Measurements from ENCODE around the gene TNNI3K. TPM values are rescaled to one million over a fixed set of nuclear protein-coding genes. Genes with fewer than 3 reads are reported as not detected.

TNNI3K gene
- total RNA-seq, 4 donors from 2014 or later, result 0.73 to 2.0 TPM; not detected in 2

- Histone ChIP-seq H3K4me1 (no peaks in the 10 kb centered on the region), H3K27me3 (no peaks in the 10 kb centered on the region), H3K9me3 (no peaks in the 10 kb centered on the region), H3K36me3 (no peaks in the 10 kb centered on the region), H3K4me3 (replicated peaks in 1 of 3) (no peak overlapping the region), H3K27ac (no peak overlapping the region)
- DNase-seq, result no peak
- TF ChIP-seq POLR2A (IDR thresholded peaks at IDR 0.05), result no peak
- no peak for TF ChIP-seq CTCF (IDR thresholded peaks at IDR 0.05)
- intact Hi-C loops (cut with DNase I), result no loop called here
Observed at GRCh38 chr1:74419611-74420010, 184.4 kb downstream of the TNNI3K start.

- TF ChIP-seq CTCF (IDR thresholded peaks at IDR 0.05) (no peak), POLR2A (IDR thresholded peaks at IDR 0.05) (no peak)
- Histone ChIP-seq H3K27me3 (no peaks in the 10 kb centered on the region), H3K4me1 (no peaks in the 10 kb centered on the region), H3K27ac (no peak overlapping the region), H3K36me3 (no peaks in the 10 kb centered on the region), H3K4me3 (replicated peaks in 1 of 3) (no peak overlapping the region), H3K9me3 (no peaks in the 10 kb centered on the region)
- intact Hi-C loops (cut with DNase I), result no loop called here
- WGBS, 2 donors, result 72 to 77% methylated on average over 2 of the region's 2 CpGs
- DNase-seq, result no peak
Observed at GRCh38 chr1:74420467-74420866, 185.3 kb downstream of the TNNI3K start.

- Histone ChIP-seq H3K9me3 (no peaks in the 10 kb centered on the region), H3K4me3 (replicated peaks in 1 of 3) (no peak overlapping the region), H3K36me3 (no peaks in the 10 kb centered on the region), H3K27ac (no peak overlapping the region), H3K27me3 (no peaks in the 10 kb centered on the region), H3K4me1 (peaks cover 0 to 4% of the 10 kb centered on the region in 2 donors)
- DNase-seq, result no peak
- intact Hi-C loops (cut with DNase I), result no loop called here
- TF ChIP-seq POLR2A (IDR thresholded peaks at IDR 0.05), result no peak
- no peak for TF ChIP-seq CTCF (IDR thresholded peaks at IDR 0.05)
- 88 to 89% methylated on average over 4 of the region's 4 CpGs for WGBS, 2 donors
Observed at GRCh38 chr1:74422421-74423292, 187.5 kb downstream of the TNNI3K start.

GRCh38 chr1:74423471-74423870, 188.3 kb downstream of the TNNI3K start:
- TF ChIP-seq CTCF (IDR thresholded peaks at IDR 0.05) (no peak), POLR2A (IDR thresholded peaks at IDR 0.05) (no peak)
- no peaks in the 10 kb centered on the region for H3K27me3 ChIP-seq
- H3K36me3 ChIP-seq, result no peaks in the 10 kb centered on the region
- DNase-seq, result no peak
- no peaks in the 10 kb centered on the region for H3K9me3 ChIP-seq
- WGBS, 2 donors, result 96 to 97% methylated on average over 2 of the region's 2 CpGs
- peaks cover 0 to 4% of the 10 kb centered on the region in 2 donors for H3K4me1 ChIP-seq
- no peak overlapping the region for H3K27ac ChIP-seq
- no peak overlapping the region for H3K4me3 ChIP-seq (replicated peaks in 1 of 3)
- intact Hi-C loops (cut with DNase I), result no loop called here

- Histone ChIP-seq H3K4me3 (replicated peaks in 1 of 3) (no peak overlapping the region), H3K27ac (no peak overlapping the region), H3K9me3 (no peaks in the 10 kb centered on the region), H3K36me3 (no peaks in the 10 kb centered on the region), H3K4me1 (peaks cover 0 to 4% of the 10 kb centered on the region in 2 donors), H3K27me3 (no peaks in the 10 kb centered on the region)
- no peak for DNase-seq
- intact Hi-C loops (cut with DNase I), result no loop called here
- no peak for TF ChIP-seq POLR2A (IDR thresholded peaks at IDR 0.05)
- TF ChIP-seq CTCF (IDR thresholded peaks at IDR 0.05), result no peak
- 68 to 69% methylated on average over 6 of the region's 6 CpGs for WGBS, 2 donors
Observed at GRCh38 chr1:74425676-74426075, 190.5 kb downstream of the TNNI3K start.

Data from thyroid gland (tissue), 4 donors.